ENCODE data around the gene MANBA.

Gene MANBA

GRCh38 chr4:102799816-102800215 lies 39.0 kb upstream of the MANBA start:
- no peak for DNase-seq
- no peak for TF ChIP-seq CTCF (IDR thresholded peaks at IDR 0.05; ENCODE audit: low read depth, low read length, missing control alignments)
- Histone ChIP-seq H3K4me3 (ENCODE audit: low read depth, low read length) (no peak overlapping the region), H3K27me3 (replicated peaks) (no peaks in the 10 kb centered on the region), H3K27ac (no peak overlapping the region), H3K36me3 (replicated peaks) (peaks cover 40% of the 10 kb centered on the region)
- in situ Hi-C loops (cut with HindIII; ENCODE audit: low pct_ligation_motif_present, low sequenced_read_pairs): loop anchor here (25.0 kb wide), 1 partner anchor 212 kb away; the partner anchor contains the start of gene SLC9B1

GRCh38 chr4:102794999-102795398 lies 34.2 kb upstream of the MANBA start:
- H3K36me3 ChIP-seq (replicated peaks): peaks cover 40% of the 10 kb centered on the region
- H3K27me3 ChIP-seq (replicated peaks): no peaks in the 10 kb centered on the region
- in situ Hi-C loops (cut with HindIII; ENCODE audit: low pct_ligation_motif_present, low sequenced_read_pairs): no loop called here
- no peak for TF ChIP-seq CTCF (IDR thresholded peaks at IDR 0.05; ENCODE audit: low read depth, low read length, missing control alignments)
- DNase-seq: no peak
- H3K27ac ChIP-seq: no peak overlapping the region
- no peak overlapping the region for H3K4me3 ChIP-seq (ENCODE audit: low read depth, low read length)

GRCh38 chr4:102792361-102792936 lies 31.7 kb upstream of the MANBA start:
- H3K4me3 ChIP-seq (ENCODE audit: low read depth, low read length): no peak overlapping the region
- TF ChIP-seq CTCF (IDR thresholded peaks at IDR 0.05; ENCODE audit: low read depth, low read length, missing control alignments): no peak
- no peaks in the 10 kb centered on the region for H3K27me3 ChIP-seq (replicated peaks)
- no peak for DNase-seq
- H3K27ac ChIP-seq: no peak overlapping the region
- peaks cover 32% of the 10 kb centered on the region for H3K36me3 ChIP-seq (replicated peaks)
- in situ Hi-C loops (cut with HindIII; ENCODE audit: low pct_ligation_motif_present, low sequenced_read_pairs): no loop called here

GRCh38 chr4:102791318-102791835 lies 30.6 kb upstream of the MANBA start:
- no peaks in the 10 kb centered on the region for H3K27me3 ChIP-seq (replicated peaks)
- DNase-seq: no peak
- H3K36me3 ChIP-seq (replicated peaks): peaks cover 29% of the 10 kb centered on the region
- no peak overlapping the region for H3K4me3 ChIP-seq (ENCODE audit: low read depth, low read length)
- in situ Hi-C loops (cut with HindIII; ENCODE audit: low pct_ligation_motif_present, low sequenced_read_pairs): no loop called here
- TF ChIP-seq CTCF (IDR thresholded peaks at IDR 0.05; ENCODE audit: low read depth, low read length, missing control alignments): no peak
- no peak overlapping the region for H3K27ac ChIP-seq

- Histone ChIP-seq H3K27ac (no peak overlapping the region), H3K27me3 (replicated peaks) (no peaks in the 10 kb centered on the region), H3K4me3 (ENCODE audit: low read depth, low read length) (no peak overlapping the region), H3K36me3 (replicated peaks) (peaks cover 12% of the 10 kb centered on the region)
- in situ Hi-C loops (cut with HindIII; ENCODE audit: low pct_ligation_motif_present, low sequenced_read_pairs): no loop called here
- peak; percentile 40 for DNase-seq
- no peak for TF ChIP-seq CTCF (IDR thresholded peaks at IDR 0.05; ENCODE audit: low read depth, low read length, missing control alignments)
Measured at GRCh38 chr4:102789317-102789717, 28.5 kb upstream of the MANBA start.

- no peak overlapping the region for H3K4me3 ChIP-seq (ENCODE audit: low read depth, low read length)
- H3K27ac ChIP-seq: no peak overlapping the region
- no peak for TF ChIP-seq CTCF (IDR thresholded peaks at IDR 0.05; ENCODE audit: low read depth, low read length, missing control alignments)
- in situ Hi-C loops (cut with HindIII; ENCODE audit: low pct_ligation_motif_present, low sequenced_read_pairs): no loop called here
- no peak for DNase-seq
- peaks cover 4% of the 10 kb centered on the region for H3K36me3 ChIP-seq (replicated peaks)
- H3K27me3 ChIP-seq (replicated peaks): no peaks in the 10 kb centered on the region
Measured at GRCh38 chr4:102787944-102788343, 27.2 kb upstream of the MANBA start.
